Caco-2 (cell line): ENCODE measurements around the gene ACSL1. TPM values are rescaled to one million over a fixed set of nuclear protein-coding genes. Genes with fewer than 3 reads are reported as not detected.

Experiments used
- BruUV-seq: library from RNA; stranded (reverse); fragments of 400-500 nt; replicated peaks from 2 replicates; lab custom pipeline; 2021; lab: Mats Ljungman, UMichigan
- CTCF ChIA-PET: fragments of 300-600 bp; sonication (Branson Sonifier 250); formaldehyde crosslinking; loops from one replicate; lab custom pipeline; 2022; ENCODE audit warnings: antibody characterized with exemption; lab: Charles Lee
- POLR2A ChIA-PET: fragments of 300-600 bp; sonication (Branson Sonifier 250); formaldehyde crosslinking; loops from one replicate; lab custom pipeline; 2022; ENCODE audit warnings: antibody characterized with exemption; lab: Charles Lee
- DNase-seq, 2 experiments: peaks; one replicate each; pipeline versions ENCODE4 v3.0.0 to v3.0.0-alpha.2; 2020 to 2022
- H3K27me3 ChIP-seq: replicated peaks from 2 replicates; pipeline ENCODE4 v1.6.0; 2011; ENCODE audit warnings: low read length; ENCODE audit not compliant: control insufficient read depth, insufficient read depth
- H3K36me3 ChIP-seq: 2 replicates; pipeline ENCODE4 v1.5.1; 2011; ENCODE audit warnings: low read length; ENCODE audit not compliant: control insufficient read depth, insufficient read depth
- H3K4me1 ChIP-seq: fragments of 250-450 bp; sonication (Bioruptor Pico); 2 replicates; pipeline ENCODE4 v1.5.1; 2020; ENCODE audit warnings: mild to moderate bottlenecking
- H3K4me3 ChIP-seq: 2 replicates; pipeline ENCODE4 v1.5.1; 2011; ENCODE audit warnings: low read depth, mild to moderate bottlenecking, control low read depth, low read length
- H3K9me3 ChIP-seq: fragments of 250-450 bp; sonication (Bioruptor Pico); 2 replicates; pipeline ENCODE4 v1.5.1; 2020; ENCODE audit warnings: mild to moderate bottlenecking, moderate library complexity
- H3K27ac Mint-ChIP-seq: one replicate; pipeline ENCODE4 v1.8.0; 2022; ENCODE audit warnings: mixed read lengths; ENCODE audit not compliant: unreplicated experiment
- H3K27me3 Mint-ChIP-seq: one replicate; pipeline ENCODE4 v1.8.0; 2022; ENCODE audit warnings: mixed read lengths; ENCODE audit not compliant: insufficient read depth, unreplicated experiment
- H3K36me3 Mint-ChIP-seq: one replicate; pipeline ENCODE4 v1.8.0; 2022; ENCODE audit warnings: mild to moderate bottlenecking, mixed read lengths; ENCODE audit not compliant: insufficient read depth, unreplicated experiment
- H3K4me1 Mint-ChIP-seq: one replicate; pipeline ENCODE4 v1.8.0; 2022; ENCODE audit warnings: low read depth, mixed read lengths; ENCODE audit not compliant: unreplicated experiment
- H3K4me3 Mint-ChIP-seq: one replicate; pipeline ENCODE4 v1.8.0; 2022; ENCODE audit warnings: mild to moderate bottlenecking, moderate library complexity, mixed read lengths; ENCODE audit not compliant: unreplicated experiment
- H3K9me3 Mint-ChIP-seq: one replicate; pipeline ENCODE4 v1.8.0; 2022; ENCODE audit warnings: mixed read lengths; ENCODE audit not compliant: unreplicated experiment
- intact Hi-C: fragments of 100-400 bp; cut with micrococcal nuclease; formaldehyde crosslinking; loops from one replicate; pipeline ENCODE4 v1.10.0; 2022; ENCODE audit not compliant: unreplicated experiment
- total RNA-seq: library from RNA; stranded (reverse); gene quantifications from 2 replicates; pipeline ENCODE4 v1.2.3, GENCODE V29; 2022
- TF ChIP-seq, protein P1 (sequence below), 2 experiments: fragments of 200-600 bp in 1 of 2; IDR thresholded peaks; 1 replicate in 1 of 2; 2 replicates in 1 of 2; pipeline versions ENCODE4 v1.5.1 to v1.8.0; 2011 to 2022; ENCODE audit warnings: antibody characterized with exemption in 1 of 2, control low read depth in 1 of 2, inconsistent platforms in 1 of 2, low read depth in 1 of 2, low read length in 1 of 2, mild to moderate bottlenecking in 1 of 2, moderate library complexity in 1 of 2; ENCODE audit not compliant: insufficient read depth in 1 of 2, severe bottlenecking in 1 of 2, unreplicated experiment in 1 of 2

The ACSL1 gene
- total RNA-seq, 1 experiment from 2014 or later, result 100 TPM

DNA sequence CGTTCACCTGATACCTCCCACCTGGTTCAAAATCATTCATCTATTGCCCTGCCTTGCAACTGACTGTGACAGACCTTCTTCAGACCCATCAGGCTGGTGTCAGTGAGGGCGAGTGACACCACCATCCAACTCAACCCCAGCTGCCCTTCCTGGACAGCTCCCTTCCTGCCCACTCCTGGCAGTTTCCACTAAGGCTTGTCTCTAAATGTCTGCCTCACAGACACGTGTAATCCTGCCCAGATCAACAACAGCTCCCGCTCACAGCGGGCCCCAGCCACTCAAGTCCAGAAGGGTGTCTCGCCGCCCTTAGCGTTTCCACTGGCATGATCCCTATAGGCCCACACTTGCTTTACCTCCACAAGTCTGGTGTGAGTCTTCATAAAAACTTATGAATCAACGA, 28.9 kb downstream of the ACSL1 start:
- H3K27me3 Mint-ChIP-seq, result no peaks in the 10 kb centered on the region

DNA sequence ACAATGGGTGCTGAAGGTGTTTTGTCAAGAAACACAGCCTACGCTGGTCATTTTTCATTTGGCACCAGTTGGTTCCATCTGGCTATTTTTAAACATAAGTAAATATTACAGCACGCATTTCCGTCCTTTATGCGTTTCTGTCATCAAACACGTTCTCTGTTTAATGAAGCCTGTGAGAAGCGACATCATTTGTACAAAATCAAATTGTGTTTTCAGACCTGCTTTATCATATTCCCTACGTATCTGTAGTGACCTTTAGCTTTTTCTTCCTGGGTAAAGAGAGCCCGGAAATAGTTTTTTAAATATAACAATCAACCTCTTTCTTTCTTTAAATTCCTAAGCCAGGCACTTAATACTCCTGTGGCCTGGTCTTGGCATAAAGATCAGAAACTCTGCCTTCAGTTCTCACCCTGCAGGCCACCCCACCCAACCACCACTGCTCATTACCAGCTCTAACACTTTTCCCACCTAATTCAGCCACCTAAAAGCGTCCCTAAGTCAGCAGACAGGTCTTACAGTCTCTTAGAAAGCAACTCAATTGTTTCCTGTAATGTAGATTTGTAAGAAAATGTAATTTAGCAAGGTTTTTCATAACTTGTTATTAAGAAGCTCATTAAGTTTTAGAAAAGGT, 30.4 kb downstream of the ACSL1 start:
- intact Hi-C loops, result no loop called here
- H3K4me3 Mint-ChIP-seq, result no peak overlapping the region
- no peak overlapping the region for H3K27ac Mint-ChIP-seq
- TF ChIP-seq, protein P1, sequence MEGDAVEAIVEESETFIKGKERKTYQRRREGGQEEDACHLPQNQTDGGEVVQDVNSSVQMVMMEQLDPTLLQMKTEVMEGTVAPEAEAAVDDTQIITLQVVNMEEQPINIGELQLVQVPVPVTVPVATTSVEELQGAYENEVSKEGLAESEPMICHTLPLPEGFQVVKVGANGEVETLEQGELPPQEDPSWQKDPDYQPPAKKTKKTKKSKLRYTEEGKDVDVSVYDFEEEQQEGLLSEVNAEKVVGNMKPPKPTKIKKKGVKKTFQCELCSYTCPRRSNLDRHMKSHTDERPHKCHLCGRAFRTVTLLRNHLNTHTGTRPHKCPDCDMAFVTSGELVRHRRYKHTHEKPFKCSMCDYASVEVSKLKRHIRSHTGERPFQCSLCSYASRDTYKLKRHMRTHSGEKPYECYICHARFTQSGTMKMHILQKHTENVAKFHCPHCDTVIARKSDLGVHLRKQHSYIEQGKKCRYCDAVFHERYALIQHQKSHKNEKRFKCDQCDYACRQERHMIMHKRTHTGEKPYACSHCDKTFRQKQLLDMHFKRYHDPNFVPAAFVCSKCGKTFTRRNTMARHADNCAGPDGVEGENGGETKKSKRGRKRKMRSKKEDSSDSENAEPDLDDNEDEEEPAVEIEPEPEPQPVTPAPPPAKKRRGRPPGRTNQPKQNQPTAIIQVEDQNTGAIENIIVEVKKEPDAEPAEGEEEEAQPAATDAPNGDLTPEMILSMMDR (IDR thresholded peaks at IDR 0.05; ENCODE audit: insufficient read depth in 1 of 2, low read depth in 1 of 2, low read length in 1 of 2, severe bottlenecking in 1 of 2, unreplicated experiment in 1 of 2), result no peak
- no peaks in the 10 kb centered on the region for H3K27me3 Mint-ChIP-seq
- no peaks in the 10 kb centered on the region for H3K9me3 Mint-ChIP-seq
- DNase-seq, result no peak
- POLR2A ChIA-PET, result no interaction called here
- peaks cover 31% of the 10 kb centered on the region for H3K36me3 Mint-ChIP-seq
- no peaks in the 10 kb centered on the region for H3K27me3 ChIP-seq
- CTCF ChIA-PET, result no interaction called here
- no peaks in the 10 kb centered on the region for H3K4me1 Mint-ChIP-seq
- H3K4me1 ChIP-seq, result no peaks in the 10 kb centered on the region
- H3K9me3 ChIP-seq, result no peaks in the 10 kb centered on the region
- no peak overlapping the region for H3K4me3 ChIP-seq
- H3K36me3 ChIP-seq, result no peaks in the 10 kb centered on the region
- BruUV-seq, result no TSS peak

More for the DNA sequence above, 28.9 kb downstream of the ACSL1 start:
- no peaks in the 10 kb centered on the region for H3K4me1 Mint-ChIP-seq
- Histone ChIP-seq H3K9me3 (no peaks in the 10 kb centered on the region), H3K27me3 (no peaks in the 10 kb centered on the region), H3K36me3 (no peaks in the 10 kb centered on the region), H3K4me3 (no peak overlapping the region), H3K4me1 (no peaks in the 10 kb centered on the region)
- intact Hi-C loops, result no loop called here
- TF ChIP-seq, protein P1 (IDR thresholded peaks at IDR 0.05; ENCODE audit: insufficient read depth in 1 of 2, low read depth in 1 of 2, low read length in 1 of 2, severe bottlenecking in 1 of 2, unreplicated experiment in 1 of 2), result no peak
- ChIA-PET POLR2A (no interaction called here), CTCF (no interaction called here)
- H3K4me3 Mint-ChIP-seq, result no peak overlapping the region
- H3K36me3 Mint-ChIP-seq, result peaks cover 25% of the 10 kb centered on the region
- no peaks in the 10 kb centered on the region for H3K9me3 Mint-ChIP-seq
- no peak overlapping the region for H3K27ac Mint-ChIP-seq
- DNase-seq, result no peak
- no TSS peak for BruUV-seq

DNA sequence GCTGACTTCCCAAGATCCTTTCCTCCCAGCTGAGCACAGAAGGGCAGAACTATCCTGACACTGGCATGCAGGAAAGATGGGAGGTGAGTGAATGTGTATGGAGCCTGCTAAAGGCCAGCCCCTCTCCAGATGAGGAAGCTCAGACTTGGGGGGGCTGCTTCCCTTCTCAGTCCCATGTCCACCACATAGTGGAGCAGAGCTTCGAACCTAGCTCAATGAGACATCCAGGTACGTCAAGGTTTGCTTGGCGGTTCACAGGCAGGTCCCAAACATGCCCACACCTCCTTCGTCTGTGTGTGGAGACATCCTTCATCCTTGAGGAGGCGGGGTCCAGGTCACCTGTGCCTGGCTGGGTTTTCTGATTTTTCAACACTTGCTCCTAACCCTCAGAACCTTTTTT, 31.3 kb downstream of the ACSL1 start:
- TF ChIP-seq, protein P1 (IDR thresholded peaks at IDR 0.05; ENCODE audit: insufficient read depth in 1 of 2, low read depth in 1 of 2, low read length in 1 of 2, severe bottlenecking in 1 of 2, unreplicated experiment in 1 of 2), result no peak
- Histone ChIP-seq H3K4me3 (no peak overlapping the region), H3K9me3 (no peaks in the 10 kb centered on the region), H3K4me1 (no peaks in the 10 kb centered on the region), H3K27me3 (no peaks in the 10 kb centered on the region), H3K36me3 (no peaks in the 10 kb centered on the region)
- Mint-ChIP-seq H3K27ac (no peak overlapping the region), H3K4me3 (no peak overlapping the region), H3K27me3 (no peaks in the 10 kb centered on the region), H3K9me3 (no peaks in the 10 kb centered on the region), H3K36me3 (peaks cover 31% of the 10 kb centered on the region), H3K4me1 (no peaks in the 10 kb centered on the region)
- intact Hi-C loops, result no loop called here
- POLR2A ChIA-PET, result no interaction called here
- CTCF ChIA-PET, result no interaction called here
- no peak for DNase-seq
- BruUV-seq, result no TSS peak
